SK-N-SH (cell line): Measurements from ENCODE around the gene SLC4A8. TPM values are rescaled to one million over a fixed set of nuclear protein-coding genes. Genes with fewer than 3 reads are reported as not detected.

Experiments used
- CTCF ChIA-PET: fragments of 300-600, 350-600 bp; formaldehyde crosslinking; extraction: SDS; loops from one replicate; lab custom pipeline; 2021; lab: Yijun Ruan, JAX
- POLR2A ChIA-PET: fragments of 350-600 bp; sonication (Branson Sonifier 250); formaldehyde crosslinking; extraction: SDS; loops from one replicate; lab custom pipeline; 2020; ENCODE audit warnings: antibody characterized with exemption, inconsistent platforms; lab: Yijun Ruan, JAX
- DNase-seq: peaks from one replicate; pipeline ENCODE4 v3.0.0; 2012
- H2AFZ ChIP-seq: fragments of 200-600 bp; sonication (generic); 2 replicates; pipeline ENCODE4 v1.8.1; 2016; ENCODE audit warnings: antibody characterized with exemption, mild to moderate bottlenecking, low read depth
- H3F3A ChIP-seq: fragments of 200-600 bp; sonication (generic); replicated peaks from 2 replicates; pipeline ENCODE3; 2016; ENCODE audit warnings: antibody characterized with exemption, mild to moderate bottlenecking; ENCODE audit not compliant: insufficient read depth
- H3K27ac ChIP-seq, 2 experiments: fragments of 200-500 bp in 1 of 2; fragments of 200-600 bp in 1 of 2; sonication (Bioruptor generic) in 1 of 2; sonication (generic), shearing (Covaris generic) in 1 of 2; 2 replicates each; pipeline versions ENCODE4 v1.5.1 to v1.6.1; 2014 to 2016; ENCODE audit warnings: low read depth in 2 of 2, inconsistent platforms in 1 of 2, low read length in 1 of 2, mild to moderate bottlenecking in 1 of 2, mixed read lengths in 1 of 2
- H3K27me3 ChIP-seq: fragments of 200-600 bp; sonication (generic), shearing (Covaris generic); 2 replicates; pipeline ENCODE4 v1.6.1; 2016; ENCODE audit warnings: mixed run types; ENCODE audit not compliant: insufficient read depth
- H3K36me3 ChIP-seq, 2 experiments: fragments of 200-500 bp in 1 of 2; fragments of 200-600 bp in 1 of 2; sonication (Bioruptor generic) in 1 of 2; sonication (generic) in 1 of 2; replicated peaks in 1 of 2; 2 replicates each; pipeline versions ENCODE3 to v1.5.1; 2014 to 2016; ENCODE audit warnings: low read length in 1 of 2, mild to moderate bottlenecking in 1 of 2; ENCODE audit not compliant: insufficient read depth in 2 of 2, control insufficient read depth in 1 of 2
- H3K4me1 ChIP-seq, 2 experiments: fragments of 200-500 bp in 1 of 2; fragments of 200-600 bp in 1 of 2; sonication (Bioruptor generic) in 1 of 2; sonication (generic), shearing (Covaris generic) in 1 of 2; 2 replicates each; pipeline versions ENCODE4 v1.5.1 to v1.6.1; 2014 to 2016; ENCODE audit warnings: low read depth in 1 of 2, low read length in 1 of 2, mixed run types in 1 of 2; ENCODE audit not compliant: insufficient read depth in 2 of 2, control insufficient read depth in 1 of 2
- H3K4me2 ChIP-seq: fragments of 200-600 bp; sonication (generic), shearing (Covaris generic); 2 replicates; pipeline ENCODE4 v1.6.1; 2017; ENCODE audit warnings: mixed run types
- H3K4me3 ChIP-seq, 2 experiments: fragments of 200-500 bp in 1 of 2; fragments of 200-600 bp in 1 of 2; sonication (Bioruptor generic) in 1 of 2; sonication (generic), shearing (Covaris generic) in 1 of 2; 2 replicates each; pipeline versions ENCODE4 v1.5.1 to v1.8.1; 2014 to 2016; ENCODE audit warnings: low read depth in 2 of 2, inconsistent platforms in 1 of 2, low read length in 1 of 2, mild to moderate bottlenecking in 1 of 2, mixed read lengths in 1 of 2, moderate library complexity in 1 of 2
- H3K79me2 ChIP-seq: fragments of 200-600 bp; sonication (generic); 2 replicates; pipeline ENCODE4 v1.8.1; 2017; ENCODE audit warnings: mild to moderate bottlenecking; ENCODE audit not compliant: insufficient read depth
- H3K9ac ChIP-seq: fragments of 200-600 bp; sonication (generic); 2 replicates; pipeline ENCODE4 v1.6.1; 2017; ENCODE audit warnings: mixed run types
- H3K9me2 ChIP-seq: fragments of 200-600 bp; sonication (generic); 2 replicates; pipeline ENCODE4 v1.6.1; 2017; ENCODE audit warnings: mixed run types
- H3K9me3 ChIP-seq: fragments of 200-600 bp; sonication (generic); 2 replicates; pipeline ENCODE4 v1.6.1; 2017; ENCODE audit warnings: mixed run types, mild to moderate bottlenecking, moderate library complexity
- H4K20me1 ChIP-seq: fragments of 200-600 bp; sonication (generic); 2 replicates; pipeline ENCODE4 v1.6.1; 2017; ENCODE audit warnings: mild to moderate bottlenecking, mixed run types; ENCODE audit not compliant: insufficient read depth
- EZH2phosphoT487 ChIP-seq: fragments of 200-600 bp; sonication (generic); IDR thresholded peaks from 2 replicates; pipeline ENCODE4 v1.6.1; 2017; ENCODE audit warnings: low read depth, mixed run types, mild to moderate bottlenecking, antibody characterized with exemption, moderate library complexity, borderline replicate concordance
- FOXJ3 ChIP-seq: sonication (generic); formaldehyde crosslinking; IDR thresholded peaks from 2 replicates; pipeline ENCODE4 v1.5.1; 2020; ENCODE audit warnings: mild to moderate bottlenecking, missing genetic modification reagents
- GATA2 ChIP-seq: sonication (generic); formaldehyde crosslinking; IDR thresholded peaks from 2 replicates; pipeline ENCODE4 v1.5.0; 2020; ENCODE audit warnings: mild to moderate bottlenecking, missing genetic modification reagents
- IRF3 ChIP-seq: fragments of 150-350 bp; IDR thresholded peaks from 2 replicates; pipeline ENCODE4 v1.6.1; 2016; ENCODE audit warnings: mild to moderate bottlenecking, low read depth, low read length
- JUND ChIP-seq: IDR thresholded peaks from 2 replicates; pipeline ENCODE4 v1.4.0; 2012
- MXI1 ChIP-seq: IDR thresholded peaks from 2 replicates; pipeline ENCODE4 v1.6.1; 2012; ENCODE audit warnings: mild to moderate bottlenecking, low read depth, low read length, improper control_type of control experiment
- RAD21 ChIP-seq: IDR thresholded peaks from 2 replicates; pipeline ENCODE4 v1.6.1; 2012; ENCODE audit warnings: mild to moderate bottlenecking, low read length
- RCOR1 ChIP-seq: fragments of 150-350 bp; IDR thresholded peaks from 2 replicates; pipeline ENCODE4 v1.6.1; 2017; ENCODE audit warnings: antibody characterized with exemption, low read length
- REST ChIP-seq: IDR thresholded peaks from 2 replicates; pipeline ENCODE4 v1.6.1; 2012; ENCODE audit warnings: mild to moderate bottlenecking, low read depth, low read length, moderate library complexity
- RFX5 ChIP-seq: IDR thresholded peaks from 2 replicates; pipeline ENCODE4 v1.6.1; 2012; ENCODE audit warnings: mild to moderate bottlenecking, improper control_type of control experiment, low read length
- RXRA ChIP-seq: IDR thresholded peaks from 2 replicates; pipeline ENCODE4 v1.4.0; 2012; ENCODE audit warnings: low read depth, mild to moderate bottlenecking, borderline replicate concordance
- TAF1 ChIP-seq: IDR thresholded peaks from 2 replicates; pipeline ENCODE4 v1.6.1; 2012; ENCODE audit warnings: low read depth, mild to moderate bottlenecking, low read length, moderate library complexity, borderline replicate concordance
- TEAD4 ChIP-seq: IDR thresholded peaks from 2 replicates; pipeline ENCODE4 v1.4.0; 2012; ENCODE audit warnings: mild to moderate bottlenecking, borderline replicate concordance; ENCODE audit not compliant: insufficient read depth
- WGBS: methylation state at CpG from one replicate; pipeline ENCODE4 v1.1.6; 2017; ENCODE audit warnings: low lambda C conversion rate; 5-methylcytosine and 5-hydroxymethylcytosine counted together
- polyA plus RNA-seq, 3 experiments: library from polyadenylated mRNA; depleted of rRNA; stranded (reverse); fragments of >200 nt; gene quantifications; 2 replicates each; pipeline ENCODE4 v1.2.3, GENCODE V29; 2012
- TF ChIP-seq, protein P1 (sequence below): fragments of 200-600 bp; sonication (generic); IDR thresholded peaks from 2 replicates; pipeline ENCODE4 v1.6.1; 2017; ENCODE audit warnings: antibody characterized with exemption, mild to moderate bottlenecking, moderate library complexity
- TF ChIP-seq, protein P2 (sequence below): IDR thresholded peaks from 2 replicates; pipeline ENCODE4 v1.4.0; 2012; ENCODE audit warnings: low read depth, borderline replicate concordance

SLC4A8 gene
- polyA plus RNA-seq, 1 of the 3 experiments (the other 2 are of a cell fraction): 5.2 TPM

DNA sequence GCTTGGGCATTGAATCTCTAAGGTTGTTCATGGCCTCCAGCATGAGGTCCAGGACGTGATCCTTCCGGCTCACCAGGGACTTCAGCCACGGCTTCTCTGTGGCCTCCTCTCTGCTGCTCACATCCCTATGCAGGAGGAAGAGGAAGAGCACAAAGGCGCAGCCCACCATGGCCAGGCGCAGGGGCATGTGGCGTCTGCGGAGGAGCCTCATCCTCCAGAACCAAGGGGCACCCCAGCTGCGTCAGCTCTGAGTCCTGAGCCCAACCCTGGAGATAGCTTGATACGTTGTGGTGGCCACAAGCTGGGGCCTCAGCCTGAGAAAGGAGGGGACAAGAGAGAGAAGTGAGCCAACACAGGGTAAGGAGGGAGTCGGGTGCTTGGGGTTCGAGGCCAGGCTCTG lies 45.1 kb upstream of the SLC4A8 start:
- Histone ChIP-seq H3K27me3 (no peaks in the 10 kb centered on the region), H3K4me3 (no peak overlapping the region), H4K20me1 (no peaks in the 10 kb centered on the region), H3F3A (peaks cover 4% of the 10 kb centered on the region), H3K79me2 (no peaks in the 10 kb centered on the region), H3K27ac (no peak overlapping the region), H3K9ac (no peak overlapping the region), H3K4me1 (peaks cover 0 to 18% of the 10 kb centered on the region in 2 experiments; a peak in 2 of 4 replicates), H3K4me2 (no peak overlapping the region), H3K9me2 (no peaks in the 10 kb centered on the region), H3K36me3 (no peaks in the 10 kb centered on the region), H3K9me3 (no peaks in the 10 kb centered on the region), H2AFZ (no peak overlapping the region)
- ChIA-PET POLR2A (interaction anchor here (1.4 kb wide), 1 partner anchor 8 kb away, joined by 3 read pairs; no protein-coding TSS in a partner anchor), CTCF (interaction anchor here (1.5 kb wide), 1 partner anchor 8 kb away, joined by 7 read pairs; no protein-coding TSS in a partner anchor)
- WGBS: 96% methylated on average over 9 of the region's 11 CpGs
- no peak for DNase-seq
- TF ChIP-seq RAD21 (no peak), RXRA (no peak), TEAD4 (no peak), FOXJ3 (CRISPR knock-in tag) (no peak), MXI1 (no peak), RCOR1 (no peak), JUND (no peak)
- TF ChIP-seq, protein P1, sequence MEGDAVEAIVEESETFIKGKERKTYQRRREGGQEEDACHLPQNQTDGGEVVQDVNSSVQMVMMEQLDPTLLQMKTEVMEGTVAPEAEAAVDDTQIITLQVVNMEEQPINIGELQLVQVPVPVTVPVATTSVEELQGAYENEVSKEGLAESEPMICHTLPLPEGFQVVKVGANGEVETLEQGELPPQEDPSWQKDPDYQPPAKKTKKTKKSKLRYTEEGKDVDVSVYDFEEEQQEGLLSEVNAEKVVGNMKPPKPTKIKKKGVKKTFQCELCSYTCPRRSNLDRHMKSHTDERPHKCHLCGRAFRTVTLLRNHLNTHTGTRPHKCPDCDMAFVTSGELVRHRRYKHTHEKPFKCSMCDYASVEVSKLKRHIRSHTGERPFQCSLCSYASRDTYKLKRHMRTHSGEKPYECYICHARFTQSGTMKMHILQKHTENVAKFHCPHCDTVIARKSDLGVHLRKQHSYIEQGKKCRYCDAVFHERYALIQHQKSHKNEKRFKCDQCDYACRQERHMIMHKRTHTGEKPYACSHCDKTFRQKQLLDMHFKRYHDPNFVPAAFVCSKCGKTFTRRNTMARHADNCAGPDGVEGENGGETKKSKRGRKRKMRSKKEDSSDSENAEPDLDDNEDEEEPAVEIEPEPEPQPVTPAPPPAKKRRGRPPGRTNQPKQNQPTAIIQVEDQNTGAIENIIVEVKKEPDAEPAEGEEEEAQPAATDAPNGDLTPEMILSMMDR: no peak

DNA sequence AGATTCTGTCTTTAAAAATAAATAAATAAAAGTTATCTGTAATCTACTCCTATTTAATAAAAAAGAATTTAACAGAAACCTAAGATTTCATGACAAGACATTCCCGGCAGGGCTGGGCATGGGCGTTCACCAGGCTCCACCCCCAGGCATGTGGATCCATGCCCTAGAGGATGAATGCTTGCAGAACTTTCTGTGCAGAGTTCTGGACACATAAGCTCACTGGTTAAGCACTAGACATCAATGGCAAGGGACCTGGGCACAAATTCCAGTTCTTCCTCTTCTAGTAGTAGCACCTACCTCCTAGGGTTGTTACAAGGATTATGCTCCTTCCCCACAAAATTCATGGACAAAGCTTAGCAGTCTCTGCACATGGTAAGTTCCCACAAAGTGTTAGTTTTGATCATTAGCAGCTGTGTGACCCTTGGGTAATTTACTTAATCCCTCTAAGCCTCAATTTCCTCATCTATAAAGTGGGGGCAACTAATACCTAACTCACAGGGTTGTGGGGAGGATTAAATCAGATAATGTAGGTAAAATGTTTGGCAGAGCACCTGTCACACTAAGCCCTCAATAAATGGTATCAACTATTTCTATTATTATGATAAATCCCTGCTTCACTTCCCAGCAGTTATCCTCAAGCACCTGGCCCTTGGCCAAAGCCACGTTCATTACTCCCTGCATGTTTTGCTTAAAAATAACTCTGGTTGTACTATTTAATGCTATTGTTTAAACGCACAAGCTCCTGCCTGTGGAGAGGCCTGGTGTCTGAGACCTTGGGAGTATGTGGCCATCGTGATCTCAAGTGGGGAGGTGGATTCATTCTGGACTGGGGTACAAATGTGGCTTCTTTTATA lies 43.2 kb upstream of the SLC4A8 start:
- Histone ChIP-seq H3K4me1 (peaks cover 0 to 21% of the 10 kb centered on the region in 2 experiments; a peak in 2 of 4 replicates), H3K9me2 (no peaks in the 10 kb centered on the region), H2AFZ (no peak overlapping the region), H3K27me3 (no peaks in the 10 kb centered on the region), H4K20me1 (no peaks in the 10 kb centered on the region), H3F3A (no peaks in the 10 kb centered on the region), H3K9me3 (no peaks in the 10 kb centered on the region), H3K36me3 (no peaks in the 10 kb centered on the region), H3K9ac (no peak overlapping the region), H3K79me2 (no peaks in the 10 kb centered on the region), H3K27ac (no peak overlapping the region; a peak in 1 of 4 replicates), H3K4me3 (no peak overlapping the region), H3K4me2 (no peak overlapping the region)
- ChIA-PET CTCF (interaction anchor here (1.1 to 1.5 kb wide), 4 partner anchors 10 to 40 kb away, joined by 3 to 7 read pairs (median 5); no protein-coding TSS in a partner anchor), POLR2A (no interaction called here)
- 61% methylated on average over 5 of the region's 5 CpGs for WGBS
- DNase-seq: no peak
- TF ChIP-seq, protein P2, sequence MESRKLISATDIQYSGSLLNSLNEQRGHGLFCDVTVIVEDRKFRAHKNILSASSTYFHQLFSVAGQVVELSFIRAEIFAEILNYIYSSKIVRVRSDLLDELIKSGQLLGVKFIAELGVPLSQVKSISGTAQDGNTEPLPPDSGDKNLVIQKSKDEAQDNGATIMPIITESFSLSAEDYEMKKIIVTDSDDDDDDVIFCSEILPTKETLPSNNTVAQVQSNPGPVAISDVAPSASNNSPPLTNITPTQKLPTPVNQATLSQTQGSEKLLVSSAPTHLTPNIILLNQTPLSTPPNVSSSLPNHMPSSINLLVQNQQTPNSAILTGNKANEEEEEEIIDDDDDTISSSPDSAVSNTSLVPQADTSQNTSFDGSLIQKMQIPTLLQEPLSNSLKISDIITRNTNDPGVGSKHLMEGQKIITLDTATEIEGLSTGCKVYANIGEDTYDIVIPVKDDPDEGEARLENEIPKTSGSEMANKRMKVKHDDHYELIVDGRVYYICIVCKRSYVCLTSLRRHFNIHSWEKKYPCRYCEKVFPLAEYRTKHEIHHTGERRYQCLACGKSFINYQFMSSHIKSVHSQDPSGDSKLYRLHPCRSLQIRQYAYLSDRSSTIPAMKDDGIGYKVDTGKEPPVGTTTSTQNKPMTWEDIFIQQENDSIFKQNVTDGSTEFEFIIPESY: no peak
- TF ChIP-seq MXI1 (no peak), RAD21 (no peak), RFX5 (no peak), TAF1 (no peak), EZH2phosphoT487 (no peak), IRF3 (no peak), REST (no peak), GATA2 (CRISPR knock-in tag) (no peak)
